ENCODE data around the gene JAG2. TPM values are rescaled to one million over a fixed set of nuclear protein-coding genes. Genes with fewer than 3 reads are reported as not detected.

Gene JAG2
- total RNA-seq, 4 donors from 2014 or later = 7.6 to 27.4 (median 11.9) TPM

GRCh38 chr14:105206873-105207272 is 38.3 kb upstream of the JAG2 start:
- no peaks in the 10 kb centered on the region for H3K36me3 ChIP-seq
- no peak for DNase-seq
- peaks cover 0 to 8% of the 10 kb centered on the region in 2 donors for H3K4me1 ChIP-seq
- no peak overlapping the region for H3K4me3 ChIP-seq
- H3K27ac ChIP-seq = no peak overlapping the region
- intact Hi-C loops (cut with DNase I; ENCODE audit: low total_unique reads) = no loop called here
- TF ChIP-seq, protein P1, sequence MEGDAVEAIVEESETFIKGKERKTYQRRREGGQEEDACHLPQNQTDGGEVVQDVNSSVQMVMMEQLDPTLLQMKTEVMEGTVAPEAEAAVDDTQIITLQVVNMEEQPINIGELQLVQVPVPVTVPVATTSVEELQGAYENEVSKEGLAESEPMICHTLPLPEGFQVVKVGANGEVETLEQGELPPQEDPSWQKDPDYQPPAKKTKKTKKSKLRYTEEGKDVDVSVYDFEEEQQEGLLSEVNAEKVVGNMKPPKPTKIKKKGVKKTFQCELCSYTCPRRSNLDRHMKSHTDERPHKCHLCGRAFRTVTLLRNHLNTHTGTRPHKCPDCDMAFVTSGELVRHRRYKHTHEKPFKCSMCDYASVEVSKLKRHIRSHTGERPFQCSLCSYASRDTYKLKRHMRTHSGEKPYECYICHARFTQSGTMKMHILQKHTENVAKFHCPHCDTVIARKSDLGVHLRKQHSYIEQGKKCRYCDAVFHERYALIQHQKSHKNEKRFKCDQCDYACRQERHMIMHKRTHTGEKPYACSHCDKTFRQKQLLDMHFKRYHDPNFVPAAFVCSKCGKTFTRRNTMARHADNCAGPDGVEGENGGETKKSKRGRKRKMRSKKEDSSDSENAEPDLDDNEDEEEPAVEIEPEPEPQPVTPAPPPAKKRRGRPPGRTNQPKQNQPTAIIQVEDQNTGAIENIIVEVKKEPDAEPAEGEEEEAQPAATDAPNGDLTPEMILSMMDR (IDR thresholded peaks at IDR 0.05) = no peak
- no peak for TF ChIP-seq POLR2A (IDR thresholded peaks at IDR 0.05)
- no peaks in the 10 kb centered on the region for H3K27me3 ChIP-seq
- H3K9me3 ChIP-seq = no peaks in the 10 kb centered on the region

GRCh38 chr14:105205673-105206208 is 37.2 kb upstream of the JAG2 start:
- no peak for DNase-seq
- Histone ChIP-seq H3K36me3 (no peaks in the 10 kb centered on the region), H3K4me1 (peaks cover 0 to 8% of the 10 kb centered on the region in 2 donors), H3K4me3 (no peak overlapping the region), H3K27ac (no peak overlapping the region), H3K27me3 (no peaks in the 10 kb centered on the region), H3K9me3 (no peaks in the 10 kb centered on the region)
- TF ChIP-seq, protein P1 (IDR thresholded peaks at IDR 0.05) = no peak
- TF ChIP-seq POLR2A (IDR thresholded peaks at IDR 0.05) = no peak
- intact Hi-C loops (cut with DNase I; ENCODE audit: low total_unique reads) = no loop called here

- Histone ChIP-seq H3K27me3 (peaks cover 0 to 1% of the 10 kb centered on the region in 2 donors), H3K4me1 (peaks cover 0 to 8% of the 10 kb centered on the region in 2 donors), H3K9me3 (no peaks in the 10 kb centered on the region), H3K36me3 (no peaks in the 10 kb centered on the region), H3K4me3 (no peak overlapping the region), H3K27ac (no peak overlapping the region)
- no peak for TF ChIP-seq POLR2A (IDR thresholded peaks at IDR 0.05)
- TF ChIP-seq, protein P1 (IDR thresholded peaks at IDR 0.05) = no peak
- DNase-seq = no peak
- intact Hi-C loops (cut with DNase I; ENCODE audit: low total_unique reads) = loop anchor here (5.0 kb wide), 1 partner anchor 147 kb away; no protein-coding TSS in a partner anchor
Observed at GRCh38 chr14:105204931-105205672, 36.5 kb upstream of the JAG2 start.

- no peak for TF ChIP-seq POLR2A (IDR thresholded peaks at IDR 0.05)
- TF ChIP-seq, protein P1 (IDR thresholded peaks at IDR 0.05) = no peak
- H3K27ac ChIP-seq = no peak overlapping the region
- intact Hi-C loops (cut with DNase I; ENCODE audit: low total_unique reads) = loop anchor here (5.0 kb wide), 1 partner anchor 148 kb away; no protein-coding TSS in a partner anchor
- DNase-seq = no peak
- no peak overlapping the region for H3K4me3 ChIP-seq
- no peaks in the 10 kb centered on the region for H3K36me3 ChIP-seq
- H3K9me3 ChIP-seq = no peaks in the 10 kb centered on the region
- H3K27me3 ChIP-seq = peaks cover 0 to 9% of the 10 kb centered on the region in 2 donors
- peaks cover 0 to 8% of the 10 kb centered on the region in 2 donors for H3K4me1 ChIP-seq
Observed at GRCh38 chr14:105204206-105204930, 35.8 kb upstream of the JAG2 start.
